K562 (cell line): ENCODE results near the gene TCF25. TPM values are rescaled to one million over a fixed set of nuclear protein-coding genes. Genes with fewer than 3 reads are reported as not detected.

Experiments used
- CXXC5 ChIP-seq: fragments of 250-450 bp; sonication (Bioruptor Pico); IDR thresholded peaks from 2 replicates; pipeline ENCODE4 v1.8.0; 2022; ENCODE audit warnings: inconsistent platforms, mild to moderate bottlenecking, moderate library complexity
- FOXA3 ChIP-seq, 2 experiments: fragments of 450-650 bp in 1 of 2; sonication (generic) in 1 of 2; formaldehyde crosslinking; IDR thresholded peaks in 1 of 2; conservative IDR thresholded peaks in 1 of 2; 2 replicates each; pipeline versions ENCODE4 v1.4.0 to v1.8.0; 2020 to 2022; ENCODE audit warnings: mild to moderate bottlenecking in 2 of 2, missing genetic modification reagents in 1 of 2
- KDM1A ChIP-seq, 2 experiments: fragments of 450-650 bp; IDR thresholded peaks; 2 replicates each; pipeline ENCODE4 v1.6.1; 2016; ENCODE audit warnings: mild to moderate bottlenecking in 2 of 2
- KLF6 ChIP-seq: fragments of 250-450 bp; sonication (Bioruptor Pico); IDR thresholded peaks from 2 replicates; pipeline ENCODE4 v1.4.0; 2020; ENCODE audit warnings: mild to moderate bottlenecking, moderate library complexity, borderline replicate concordance
- MBD2 ChIP-seq: sonication (generic); IDR thresholded peaks from 2 replicates; pipeline ENCODE4 v1.6.1; 2016; ENCODE audit warnings: low read depth, borderline replicate concordance
- RBM39 ChIP-seq: fragments of 200-400 bp; formaldehyde crosslinking; optimal IDR thresholded peaks from 2 replicates; pipeline ENCODE3; 2018; ENCODE audit warnings: low read depth, low read length
- RNF2 ChIP-seq: sonication (generic); IDR thresholded peaks from 2 replicates; pipeline ENCODE4 v1.6.1; 2016
- ZNF175 ChIP-seq: fragments of 200-800 bp; sonication (Bioruptor generic); IDR thresholded peaks from 2 replicates; pipeline ENCODE4 v1.6.1; 2016; ENCODE audit warnings: low read depth, mild to moderate bottlenecking, missing genetic modification characterization, missing compliant biosample characterization
- polyA plus RNA-seq, 8 experiments: library from polyadenylated mRNA; depleted of rRNA in 4 of 8; stranded (reverse) in 5 of 8; unstranded in 3 of 8; fragments of >200 nt; fragmentation: Nextera tagmentation in 2 of 8; fragmentation: Illumina TruSeq in 1 of 8; extraction: Ambion mirVana in 2 of 8; extraction: Trizol in 1 of 8; gene quantifications; 2 replicates each; pipeline versions ENCODE4 v1.2.1 to v1.2.3, GENCODE V29; 2011 to 2014; ENCODE audit warnings: inconsistent platforms in 1 of 8, missing spikeins in 1 of 8
- total RNA-seq, 7 experiments: library from RNA; depleted of rRNA in 6 of 7; stranded (reverse); fragments of >200 nt in 6 of 7; fragmentation: Illumina TruSeq in 2 of 7; extraction: Trizol in 2 of 7; gene quantifications; 2 replicates each; pipeline versions ENCODE4 v1.2.1 to v1.2.3, GENCODE V29; 2011 to 2021; ENCODE audit warnings: low replicate concordance in 1 of 7
- TF ChIP-seq, protein P1 (sequence below): fragments of 450-650 bp; formaldehyde crosslinking; IDR thresholded peaks from 2 replicates; pipeline ENCODE4 v1.4.0; 2020; ENCODE audit warnings: mild to moderate bottlenecking, moderate library complexity
- TF ChIP-seq, protein P2 (sequence below): fragments of 200-800 bp; sonication (Bioruptor generic); IDR thresholded peaks from 2 replicates; pipeline ENCODE4 v1.6.1; 2017; ENCODE audit warnings: missing genetic modification characterization, missing compliant biosample characterization
- TF ChIP-seq, protein P3 (sequence below): sonication (generic); formaldehyde crosslinking; IDR thresholded peaks from 2 replicates; pipeline ENCODE4 v1.9.0; 2022; ENCODE audit warnings: mild to moderate bottlenecking, missing genetic modification reagents
- TF ChIP-seq, protein P4 (sequence below): IDR thresholded peaks from 3 replicates; pipeline ENCODE4 v1.6.1; 2011; ENCODE audit warnings: borderline replicate concordance, mild to moderate bottlenecking, moderate library complexity; ENCODE audit not compliant: insufficient read length; ENCODE audit errors: extremely low read depth

Gene TCF25
- total and polyA plus RNA-seq, 9 of the 15 experiments (the other 6 are each of a cell fraction or from before 2014, with no cell fraction given): 9.0 to 154 (median 83.8) TPM

DNA sequence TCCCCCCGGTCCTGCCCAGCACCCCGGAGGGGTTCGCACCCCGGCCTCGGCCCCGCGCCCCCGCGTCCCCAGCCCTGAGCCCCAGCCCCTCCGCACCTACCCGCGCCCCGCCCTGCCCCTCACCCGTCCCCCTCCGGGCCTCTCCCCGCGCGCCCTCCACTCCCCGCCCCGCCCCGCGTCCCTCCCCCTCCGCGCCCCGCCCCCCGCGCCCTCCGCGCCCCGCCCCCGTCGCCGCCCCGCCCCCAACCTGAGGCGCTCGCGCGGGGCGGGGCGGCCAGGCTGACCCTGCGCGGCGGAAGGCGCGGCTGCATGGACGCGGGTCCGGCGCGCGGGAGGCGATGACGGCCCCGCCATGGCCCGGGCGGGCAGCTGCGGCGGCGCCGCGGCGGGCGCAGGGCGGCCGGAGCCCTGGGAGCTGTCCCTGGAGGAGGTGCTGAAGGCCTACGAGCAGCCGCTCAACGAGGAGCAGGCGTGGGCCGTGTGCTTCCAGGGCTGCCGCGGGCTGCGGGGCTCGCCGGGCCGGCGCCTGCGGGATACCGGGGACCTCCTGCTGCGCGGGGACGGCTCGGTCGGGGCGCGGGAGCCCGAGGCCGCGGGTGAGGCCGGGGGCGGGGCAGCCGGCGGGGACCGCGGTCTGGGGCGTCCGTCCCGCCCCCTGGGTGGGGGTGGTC lies 45.1 kb upstream of the TCF25 start, which contains the start of gene SPIRE2 (continued):
- no peak for TF ChIP-seq FOXA3 (CRISPR knock-in tag; conservative IDR thresholded peaks at IDR 0.05 in 1 of 2, IDR thresholded peaks at IDR 0.05 in 1 of 2)
- no peak for TF ChIP-seq KLF6 (CRISPR knock-in tag)
- no peak for TF ChIP-seq RBM39
- TF ChIP-seq, protein P1, sequence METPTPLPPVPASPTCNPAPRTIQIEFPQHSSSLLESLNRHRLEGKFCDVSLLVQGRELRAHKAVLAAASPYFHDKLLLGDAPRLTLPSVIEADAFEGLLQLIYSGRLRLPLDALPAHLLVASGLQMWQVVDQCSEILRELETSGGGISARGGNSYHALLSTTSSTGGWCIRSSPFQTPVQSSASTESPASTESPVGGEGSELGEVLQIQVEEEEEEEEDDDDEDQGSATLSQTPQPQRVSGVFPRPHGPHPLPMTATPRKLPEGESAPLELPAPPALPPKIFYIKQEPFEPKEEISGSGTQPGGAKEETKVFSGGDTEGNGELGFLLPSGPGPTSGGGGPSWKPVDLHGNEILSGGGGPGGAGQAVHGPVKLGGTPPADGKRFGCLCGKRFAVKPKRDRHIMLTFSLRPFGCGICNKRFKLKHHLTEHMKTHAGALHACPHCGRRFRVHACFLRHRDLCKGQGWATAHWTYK (CRISPR knock-in tag): no peak; the same call in 1 of the 2 replicates
- TF ChIP-seq KDM1A (IDR thresholded peaks at IDR 0.05): no peak
- TF ChIP-seq, protein P2, sequence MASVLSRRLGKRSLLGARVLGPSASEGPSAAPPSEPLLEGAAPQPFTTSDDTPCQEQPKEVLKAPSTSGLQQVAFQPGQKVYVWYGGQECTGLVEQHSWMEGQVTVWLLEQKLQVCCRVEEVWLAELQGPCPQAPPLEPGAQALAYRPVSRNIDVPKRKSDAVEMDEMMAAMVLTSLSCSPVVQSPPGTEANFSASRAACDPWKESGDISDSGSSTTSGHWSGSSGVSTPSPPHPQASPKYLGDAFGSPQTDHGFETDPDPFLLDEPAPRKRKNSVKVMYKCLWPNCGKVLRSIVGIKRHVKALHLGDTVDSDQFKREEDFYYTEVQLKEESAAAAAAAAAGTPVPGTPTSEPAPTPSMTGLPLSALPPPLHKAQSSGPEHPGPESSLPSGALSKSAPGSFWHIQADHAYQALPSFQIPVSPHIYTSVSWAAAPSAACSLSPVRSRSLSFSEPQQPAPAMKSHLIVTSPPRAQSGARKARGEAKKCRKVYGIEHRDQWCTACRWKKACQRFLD (CRISPR knock-in tag): peak; percentile 82; the same call in 1 of the 2 replicates
- TF ChIP-seq, protein P3, sequence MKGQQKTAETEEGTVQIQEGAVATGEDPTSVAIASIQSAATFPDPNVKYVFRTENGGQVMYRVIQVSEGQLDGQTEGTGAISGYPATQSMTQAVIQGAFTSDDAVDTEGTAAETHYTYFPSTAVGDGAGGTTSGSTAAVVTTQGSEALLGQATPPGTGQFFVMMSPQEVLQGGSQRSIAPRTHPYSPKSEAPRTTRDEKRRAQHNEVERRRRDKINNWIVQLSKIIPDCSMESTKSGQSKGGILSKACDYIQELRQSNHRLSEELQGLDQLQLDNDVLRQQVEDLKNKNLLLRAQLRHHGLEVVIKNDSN: no peak
- no peak for TF ChIP-seq RNF2
- no peak for TF ChIP-seq MBD2
- TF ChIP-seq, protein P4, sequence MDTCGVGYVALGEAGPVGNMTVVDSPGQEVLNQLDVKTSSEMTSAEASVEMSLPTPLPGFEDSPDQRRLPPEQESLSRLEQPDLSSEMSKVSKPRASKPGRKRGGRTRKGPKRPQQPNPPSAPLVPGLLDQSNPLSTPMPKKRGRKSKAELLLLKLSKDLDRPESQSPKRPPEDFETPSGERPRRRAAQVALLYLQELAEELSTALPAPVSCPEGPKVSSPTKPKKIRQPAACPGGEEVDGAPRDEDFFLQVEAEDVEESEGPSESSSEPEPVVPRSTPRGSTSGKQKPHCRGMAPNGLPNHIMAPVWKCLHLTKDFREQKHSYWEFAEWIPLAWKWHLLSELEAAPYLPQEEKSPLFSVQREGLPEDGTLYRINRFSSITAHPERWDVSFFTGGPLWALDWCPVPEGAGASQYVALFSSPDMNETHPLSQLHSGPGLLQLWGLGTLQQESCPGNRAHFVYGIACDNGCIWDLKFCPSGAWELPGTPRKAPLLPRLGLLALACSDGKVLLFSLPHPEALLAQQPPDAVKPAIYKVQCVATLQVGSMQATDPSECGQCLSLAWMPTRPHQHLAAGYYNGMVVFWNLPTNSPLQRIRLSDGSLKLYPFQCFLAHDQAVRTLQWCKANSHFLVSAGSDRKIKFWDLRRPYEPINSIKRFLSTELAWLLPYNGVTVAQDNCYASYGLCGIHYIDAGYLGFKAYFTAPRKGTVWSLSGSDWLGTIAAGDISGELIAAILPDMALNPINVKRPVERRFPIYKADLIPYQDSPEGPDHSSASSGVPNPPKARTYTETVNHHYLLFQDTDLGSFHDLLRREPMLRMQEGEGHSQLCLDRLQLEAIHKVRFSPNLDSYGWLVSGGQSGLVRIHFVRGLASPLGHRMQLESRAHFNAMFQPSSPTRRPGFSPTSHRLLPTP: no peak
- TF ChIP-seq ZNF175: no peak
- TF ChIP-seq CXXC5: peak; percentile 93
